ENCODE results near the gene CADM2. TPM values are rescaled to one million over a fixed set of nuclear protein-coding genes. Genes with fewer than 3 reads are reported as not detected.

Gene CADM2
- total RNA-seq, 1 experiment from 2014 or later, result 3.7 TPM

- no peak for DNase-seq (ENCODE audit: low spot score)
- H3K36me3 ChIP-seq (ENCODE audit: insufficient read depth, low read length, poor library complexity, severe bottlenecking), result no peaks in the 10 kb centered on the region
- H3K4me1 ChIP-seq (ENCODE audit: insufficient read depth, low read length, poor library complexity, severe bottlenecking), result no peaks in the 10 kb centered on the region
- H3K27ac ChIP-seq (ENCODE audit: low read depth, low read length, poor library complexity, severe bottlenecking), result no peak overlapping the region
- BruUV-seq (replicated peaks), result no TSS peak
- ChIA-PET CTCF (no interaction called here), POLR2A (ENCODE audit: low non-redundant PET) (no interaction called here)
- intact Hi-C loops (cut with micrococcal nuclease; ENCODE audit: unreplicated experiment), result no loop called here
- TF ChIP-seq CTCF (conservative IDR thresholded peaks at IDR 0.05; ENCODE audit: low read depth, low read length) (no peak), EZH2 (IDR thresholded peaks at IDR 0.05; ENCODE audit: borderline replicate concordance, low read depth, low read length, poor library complexity, severe bottlenecking) (no peak)
- H3K27me3 ChIP-seq (replicated peaks; ENCODE audit: insufficient read depth, low read depth, low read length, poor library complexity), result no peaks in the 10 kb centered on the region
- no peak overlapping the region for H3K4me3 ChIP-seq (ENCODE audit: low read depth, low read length, poor library complexity, severe bottlenecking)
- H3K9me3 ChIP-seq (ENCODE audit: low read depth, low read length, poor library complexity, severe bottlenecking), result no peaks in the 10 kb centered on the region
Measured at GRCh38 chr3:85681906-85682305, 723.1 kb downstream of the CADM2 start.

GRCh38 chr3:85691196-85691595, 732.4 kb downstream of the CADM2 start:
- ChIA-PET POLR2A (ENCODE audit: low non-redundant PET) (no interaction called here), CTCF (no interaction called here)
- Histone ChIP-seq H3K36me3 (ENCODE audit: insufficient read depth, low read length, poor library complexity, severe bottlenecking) (no peaks in the 10 kb centered on the region), H3K27me3 (replicated peaks; ENCODE audit: insufficient read depth, low read depth, low read length, poor library complexity) (no peaks in the 10 kb centered on the region), H3K4me1 (ENCODE audit: insufficient read depth, low read length, poor library complexity, severe bottlenecking) (no peaks in the 10 kb centered on the region), H3K9me3 (ENCODE audit: low read depth, low read length, poor library complexity, severe bottlenecking) (no peaks in the 10 kb centered on the region), H3K4me3 (ENCODE audit: low read depth, low read length, poor library complexity, severe bottlenecking) (no peak overlapping the region), H3K27ac (ENCODE audit: low read depth, low read length, poor library complexity, severe bottlenecking) (no peak overlapping the region)
- intact Hi-C loops (cut with micrococcal nuclease; ENCODE audit: unreplicated experiment), result no loop called here
- no TSS peak for BruUV-seq (replicated peaks)
- TF ChIP-seq CTCF (conservative IDR thresholded peaks at IDR 0.05; ENCODE audit: low read depth, low read length) (no peak), EZH2 (IDR thresholded peaks at IDR 0.05; ENCODE audit: borderline replicate concordance, low read depth, low read length, poor library complexity, severe bottlenecking) (no peak)
- DNase-seq (ENCODE audit: low spot score), result no peak

- Histone ChIP-seq H3K4me3 (ENCODE audit: low read depth, low read length, poor library complexity, severe bottlenecking) (no peak overlapping the region), H3K27ac (ENCODE audit: low read depth, low read length, poor library complexity, severe bottlenecking) (no peak overlapping the region), H3K27me3 (replicated peaks; ENCODE audit: insufficient read depth, low read depth, low read length, poor library complexity) (no peaks in the 10 kb centered on the region), H3K36me3 (ENCODE audit: insufficient read depth, low read length, poor library complexity, severe bottlenecking) (no peaks in the 10 kb centered on the region), H3K4me1 (ENCODE audit: insufficient read depth, low read length, poor library complexity, severe bottlenecking) (no peaks in the 10 kb centered on the region), H3K9me3 (ENCODE audit: low read depth, low read length, poor library complexity, severe bottlenecking) (no peaks in the 10 kb centered on the region)
- DNase-seq (ENCODE audit: low spot score), result no peak
- ChIA-PET POLR2A (ENCODE audit: low non-redundant PET) (no interaction called here), CTCF (no interaction called here)
- no TSS peak for BruUV-seq (replicated peaks)
- no peak for TF ChIP-seq CTCF (conservative IDR thresholded peaks at IDR 0.05; ENCODE audit: low read depth, low read length)
- intact Hi-C loops (cut with micrococcal nuclease; ENCODE audit: unreplicated experiment), result no loop called here
Measured at GRCh38 chr3:85697156-85697555, 738.4 kb downstream of the CADM2 start.

All from A673 (cell line).